ENCODE results near the gene C1QTNF8.

The C1QTNF8 gene

DNA sequence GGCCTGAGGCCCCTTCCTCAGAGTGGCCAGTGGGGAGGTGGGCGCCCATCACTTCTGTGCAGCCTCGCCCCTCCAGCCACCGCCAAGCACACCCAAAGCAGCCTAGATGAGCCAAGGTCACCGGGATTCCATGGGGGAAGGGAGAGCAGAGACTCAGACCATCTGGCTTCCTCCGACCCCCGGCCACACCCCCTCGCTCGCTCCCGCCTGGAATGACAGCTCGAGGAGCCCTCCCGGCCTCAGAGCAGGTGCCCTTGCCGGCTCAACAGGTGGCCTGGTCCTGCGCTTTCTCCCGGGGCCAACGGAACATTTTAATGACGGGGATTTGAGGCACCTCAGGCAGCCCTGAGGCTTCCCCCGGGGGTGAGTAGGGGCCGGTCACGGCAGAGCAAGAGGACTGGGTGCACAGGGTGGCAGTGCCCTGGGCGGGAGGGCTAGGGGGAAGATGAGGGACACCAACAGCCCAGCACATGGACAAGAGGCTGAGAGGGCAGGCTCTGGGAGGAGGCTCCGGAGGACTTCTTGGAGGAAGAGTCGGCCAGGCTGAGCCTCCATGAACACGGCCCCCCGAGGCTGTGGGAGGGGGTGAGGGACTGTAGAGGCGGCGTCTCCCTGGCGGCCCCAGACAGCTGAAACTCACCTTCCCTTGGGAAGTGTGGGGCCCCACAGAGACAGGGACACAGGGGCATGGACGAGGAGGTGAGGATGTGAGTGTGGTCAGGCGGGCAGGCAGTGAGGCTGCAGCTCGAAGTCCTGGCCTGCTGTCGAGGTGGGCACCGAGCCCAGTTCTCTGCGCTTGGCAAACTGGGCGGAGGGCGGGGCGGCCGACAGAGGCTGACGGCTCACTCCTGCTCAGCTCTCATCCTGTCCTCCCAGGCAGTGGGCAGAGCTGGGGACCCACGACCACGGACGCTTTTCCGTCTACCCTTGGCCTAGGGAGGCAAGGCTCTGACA, 12.5 kb upstream of the C1QTNF8 start:
- no peak for DNase-seq

DNA sequence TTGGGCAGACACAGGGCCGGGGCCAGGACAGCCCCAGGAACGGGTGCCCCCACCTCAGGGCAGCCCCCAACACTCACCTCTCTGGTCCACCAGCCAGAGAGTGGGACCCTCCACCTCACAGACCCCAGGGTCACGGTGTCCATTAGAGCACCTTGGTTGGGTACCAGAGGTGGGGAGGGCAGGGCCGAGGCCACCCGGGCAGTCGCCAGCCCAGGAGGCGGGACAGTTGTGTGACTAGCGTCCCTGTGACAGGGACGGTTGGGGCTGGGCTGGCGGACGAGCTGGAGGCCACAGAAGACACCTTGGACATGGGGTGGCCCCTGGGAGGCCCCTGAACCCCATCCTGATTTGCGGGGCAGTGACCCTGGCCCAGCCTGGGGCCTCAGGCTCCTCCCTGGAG, 11.7 kb upstream of the C1QTNF8 start:
- no peak for DNase-seq

DNA sequence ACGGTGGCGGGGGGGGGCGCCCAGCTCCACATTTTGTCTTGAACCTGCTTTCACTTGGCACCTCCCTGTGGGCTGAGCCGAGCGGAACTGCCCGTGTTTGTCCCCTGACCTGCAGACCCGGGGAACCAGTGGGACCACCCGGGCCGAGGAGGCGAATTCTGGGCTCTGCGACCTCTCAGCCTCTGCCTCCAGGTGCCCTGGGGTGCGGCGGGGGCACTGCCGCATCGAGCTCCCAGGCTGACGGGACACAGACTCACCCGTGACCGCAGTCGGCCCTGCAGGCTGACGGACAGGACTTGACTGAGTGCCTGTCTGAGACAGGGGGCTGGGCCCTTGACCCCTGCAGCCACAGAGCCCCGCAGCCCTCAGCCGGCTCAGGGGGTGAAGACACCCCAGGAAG, 11.1 kb upstream of the C1QTNF8 start:
- no peak for DNase-seq

DNA sequence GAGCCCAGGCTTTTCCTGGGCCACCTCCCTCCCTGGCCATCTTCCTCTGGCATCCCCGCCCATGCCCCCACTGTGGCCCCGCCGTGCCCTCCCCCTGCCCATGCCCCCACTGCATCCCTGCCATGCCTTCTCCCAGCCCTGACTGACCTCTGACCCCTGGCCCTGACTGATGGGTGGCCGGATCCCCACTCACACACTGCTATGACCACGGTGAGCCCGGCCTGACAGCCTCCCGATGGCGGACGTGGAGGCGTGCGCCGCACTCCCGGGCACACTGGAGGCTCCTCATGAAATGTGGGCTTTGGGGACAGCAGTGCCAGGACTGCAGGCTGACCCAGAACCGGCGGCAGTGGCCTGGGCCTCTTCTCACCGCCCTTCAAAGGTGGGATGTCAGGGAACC, 10.6 kb upstream of the C1QTNF8 start:
- DNase-seq: no peak

DNA sequence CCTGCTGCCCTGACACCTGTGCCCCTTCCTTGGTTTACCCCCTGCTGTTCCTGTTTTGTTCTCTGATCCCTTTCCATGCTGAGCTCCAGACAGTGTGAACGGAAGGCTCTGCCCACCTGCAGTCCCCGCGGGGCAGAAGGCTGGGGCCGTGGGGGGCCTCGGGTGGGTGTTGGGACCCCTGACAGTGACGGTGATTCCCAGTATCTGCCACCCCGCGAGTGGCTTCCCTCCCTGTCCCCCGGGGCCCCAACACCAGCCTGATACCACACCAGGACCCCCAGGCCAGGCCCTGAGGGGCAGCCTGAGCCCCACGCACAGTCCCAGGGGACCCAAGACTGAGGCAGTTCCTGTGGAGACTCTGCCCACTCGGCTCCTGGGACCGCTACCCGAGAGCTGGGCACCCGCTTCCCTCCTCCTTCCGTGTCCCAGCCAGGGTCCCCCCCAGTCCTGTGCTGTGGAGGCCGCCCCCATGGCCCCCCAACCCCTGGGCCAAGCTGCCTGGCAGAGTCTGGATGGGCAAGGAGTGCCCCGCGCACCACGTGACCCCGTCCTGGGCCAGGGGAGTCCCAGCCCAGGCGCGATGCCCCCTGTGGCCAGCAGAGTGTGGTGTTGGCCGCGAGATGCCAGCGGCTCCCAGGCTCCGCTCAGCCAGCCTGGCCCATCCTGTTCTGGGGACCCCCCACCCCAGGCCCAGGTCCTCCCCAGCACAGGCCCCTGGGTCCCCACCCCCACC, 10.0 kb upstream of the C1QTNF8 start:
- no peak for DNase-seq

DNA sequence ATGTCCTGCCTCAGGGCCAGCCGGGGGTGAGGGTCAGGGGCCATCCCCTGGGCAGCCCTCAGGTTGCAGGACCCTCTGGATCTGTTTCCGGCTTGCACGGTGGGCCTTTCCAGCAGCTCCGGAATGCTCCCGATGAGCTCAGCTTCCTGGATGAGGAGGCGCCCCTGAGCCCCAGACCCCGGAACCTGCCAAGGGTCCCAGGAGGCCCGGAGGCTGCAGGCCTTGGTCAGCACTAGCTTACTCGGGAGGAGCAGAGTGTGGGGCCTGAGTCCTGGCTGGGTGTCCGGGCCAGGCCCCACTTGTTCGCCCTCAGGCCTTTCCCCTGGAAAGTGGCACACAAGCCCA, 7.6 kb upstream of the C1QTNF8 start:
- DNase-seq: no peak

DNA sequence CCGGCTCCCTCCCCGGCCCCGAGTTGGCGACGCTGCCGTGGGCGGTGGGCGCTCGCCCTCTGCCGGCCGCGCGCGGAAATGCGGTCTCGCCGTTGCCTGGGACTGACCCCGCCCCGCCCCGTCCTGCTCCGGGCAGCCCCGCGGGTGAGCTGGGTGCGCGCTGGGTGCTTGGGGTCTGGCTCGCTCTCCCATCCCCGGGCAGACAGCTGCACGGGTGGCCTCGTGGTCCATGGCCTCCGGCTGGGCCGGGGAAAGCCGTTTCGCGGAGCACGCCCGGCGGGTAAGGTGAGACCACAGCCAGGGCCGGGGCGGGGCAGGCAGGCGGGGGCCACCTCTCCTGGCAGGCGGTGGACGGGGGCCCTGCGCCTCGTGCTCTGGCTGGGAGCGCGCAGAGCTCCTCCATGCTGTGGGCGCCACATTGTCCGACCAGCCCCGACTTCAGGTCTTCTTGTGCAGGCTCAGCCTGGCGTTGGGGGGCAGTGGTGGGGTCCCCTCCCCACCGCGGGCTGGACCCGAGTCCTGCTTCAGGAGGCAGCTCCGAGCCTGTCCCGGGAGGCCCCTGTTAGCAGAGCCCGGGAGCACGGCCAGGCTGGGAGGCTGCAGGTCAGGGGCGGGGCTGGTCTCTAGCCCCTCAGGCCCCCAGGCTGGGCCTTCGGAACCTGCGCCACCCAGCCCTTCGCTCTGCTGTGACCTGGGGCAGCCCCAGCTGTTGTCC, 7.0 kb upstream of the C1QTNF8 start:
- peak; percentile 69 for DNase-seq

DNA sequence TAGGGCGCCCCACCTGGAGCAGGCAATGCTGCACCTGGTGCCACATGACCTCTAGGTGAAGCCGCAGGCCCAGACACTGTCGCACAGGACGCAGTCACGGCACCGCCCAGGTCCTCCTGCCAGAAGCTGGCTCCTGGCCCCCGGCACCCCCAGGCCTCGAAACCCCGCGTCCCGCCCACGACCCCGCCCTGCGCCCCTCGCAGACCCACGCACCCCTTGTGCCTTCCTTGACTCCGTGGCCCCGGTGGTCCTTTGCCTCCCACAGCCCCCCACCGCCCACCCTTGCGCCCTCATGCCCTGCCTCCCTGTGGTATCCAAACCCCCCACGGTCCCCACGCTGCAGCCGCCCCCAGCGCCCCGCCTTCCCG, 6.3 kb upstream of the C1QTNF8 start:
- no peak for DNase-seq

DNA sequence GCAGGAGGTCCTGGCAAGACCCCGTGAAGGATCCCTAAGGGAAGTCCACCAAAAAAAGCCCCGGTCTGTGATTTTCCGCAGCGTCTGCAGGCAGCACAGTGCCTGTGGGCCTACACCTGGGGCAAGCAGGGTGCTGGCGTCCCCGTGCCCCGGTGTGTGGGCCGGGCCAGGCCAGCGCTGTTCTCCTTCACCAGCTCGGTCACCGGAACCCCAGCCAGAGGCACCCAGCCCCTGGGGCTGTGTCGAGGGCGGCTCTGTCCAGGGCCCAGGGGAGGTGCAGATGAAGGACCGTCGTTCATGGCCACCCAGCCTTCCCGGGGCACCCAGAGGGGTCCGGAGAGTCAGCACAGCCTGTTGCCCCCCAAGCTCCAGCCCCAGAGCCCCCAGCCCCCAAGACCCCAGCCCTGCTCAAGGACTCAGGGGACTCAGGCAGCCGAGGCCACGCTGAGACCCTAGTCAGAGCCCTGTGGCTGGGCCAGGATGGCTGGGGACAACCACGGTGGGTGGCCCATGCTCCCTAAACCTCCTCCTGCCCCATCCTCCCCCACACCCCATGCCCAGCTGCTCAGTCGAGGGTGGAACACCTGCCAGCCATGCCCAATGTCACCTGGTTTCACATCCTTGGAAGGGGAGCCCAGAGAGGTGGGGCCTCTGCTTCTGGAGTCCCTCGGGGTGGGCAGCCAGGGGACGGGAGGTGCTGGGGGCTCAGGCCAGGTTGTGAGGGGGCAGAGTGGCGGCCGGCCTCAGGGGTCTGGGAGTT, 5.7 kb upstream of the C1QTNF8 start:
- no peak for DNase-seq

DNA sequence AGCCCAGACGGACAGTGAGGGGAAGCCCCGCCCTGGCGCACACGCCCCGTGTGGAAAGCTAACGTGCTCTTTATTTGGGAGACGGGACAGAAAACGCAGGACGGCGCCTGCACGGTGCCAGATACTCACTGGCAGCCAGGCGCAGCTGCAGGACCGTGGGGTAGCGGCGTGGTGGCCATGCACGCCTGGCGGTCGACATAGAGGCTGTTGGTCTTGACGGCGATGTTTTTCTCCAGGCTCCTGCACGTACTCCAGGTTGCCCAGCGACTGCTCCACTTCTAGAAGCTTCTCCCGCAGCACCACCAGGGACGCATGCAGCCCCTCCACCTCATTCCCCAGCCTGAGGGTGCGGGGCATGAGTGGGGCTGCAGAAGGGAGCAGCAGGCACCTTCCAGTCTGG, 5.1 kb upstream of the C1QTNF8 start:
- no peak for DNase-seq

DNA sequence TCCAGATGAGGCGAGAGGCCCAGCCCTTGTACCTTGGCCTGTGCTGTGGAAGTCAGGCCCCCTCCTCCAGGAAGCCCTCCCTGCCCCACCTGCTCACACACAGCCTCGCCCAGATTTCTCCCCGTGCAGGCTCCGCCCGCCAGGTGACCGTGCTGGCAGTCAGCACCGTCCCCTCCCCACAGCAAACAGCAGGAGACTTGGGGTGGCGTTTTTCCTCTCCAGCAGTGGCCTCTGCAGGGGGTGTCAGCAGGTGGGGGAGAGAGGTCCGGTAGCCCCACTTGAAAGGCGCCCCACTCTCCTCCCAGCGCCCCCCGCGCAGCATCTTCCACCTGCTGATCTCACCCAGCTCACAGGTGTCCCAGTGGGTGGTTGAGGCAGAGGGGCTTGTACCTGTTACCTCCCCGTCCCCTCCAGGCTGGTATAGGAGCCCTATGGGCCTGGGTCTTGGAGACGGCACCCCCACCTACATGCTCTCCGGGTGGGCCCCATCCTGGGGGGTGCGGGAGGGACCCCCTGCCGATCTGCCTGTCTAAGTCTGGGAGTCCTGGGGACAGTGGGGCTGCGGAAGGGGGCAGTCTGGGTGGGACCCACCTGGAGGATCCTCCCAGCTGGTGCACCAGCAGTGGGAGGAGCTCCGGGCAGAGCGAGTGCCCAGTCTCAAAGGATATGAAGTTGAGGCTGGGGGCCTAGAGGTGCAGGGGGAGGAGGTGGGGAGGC, 4.2 kb upstream of the C1QTNF8 start:
- DNase-seq: no peak

DNA sequence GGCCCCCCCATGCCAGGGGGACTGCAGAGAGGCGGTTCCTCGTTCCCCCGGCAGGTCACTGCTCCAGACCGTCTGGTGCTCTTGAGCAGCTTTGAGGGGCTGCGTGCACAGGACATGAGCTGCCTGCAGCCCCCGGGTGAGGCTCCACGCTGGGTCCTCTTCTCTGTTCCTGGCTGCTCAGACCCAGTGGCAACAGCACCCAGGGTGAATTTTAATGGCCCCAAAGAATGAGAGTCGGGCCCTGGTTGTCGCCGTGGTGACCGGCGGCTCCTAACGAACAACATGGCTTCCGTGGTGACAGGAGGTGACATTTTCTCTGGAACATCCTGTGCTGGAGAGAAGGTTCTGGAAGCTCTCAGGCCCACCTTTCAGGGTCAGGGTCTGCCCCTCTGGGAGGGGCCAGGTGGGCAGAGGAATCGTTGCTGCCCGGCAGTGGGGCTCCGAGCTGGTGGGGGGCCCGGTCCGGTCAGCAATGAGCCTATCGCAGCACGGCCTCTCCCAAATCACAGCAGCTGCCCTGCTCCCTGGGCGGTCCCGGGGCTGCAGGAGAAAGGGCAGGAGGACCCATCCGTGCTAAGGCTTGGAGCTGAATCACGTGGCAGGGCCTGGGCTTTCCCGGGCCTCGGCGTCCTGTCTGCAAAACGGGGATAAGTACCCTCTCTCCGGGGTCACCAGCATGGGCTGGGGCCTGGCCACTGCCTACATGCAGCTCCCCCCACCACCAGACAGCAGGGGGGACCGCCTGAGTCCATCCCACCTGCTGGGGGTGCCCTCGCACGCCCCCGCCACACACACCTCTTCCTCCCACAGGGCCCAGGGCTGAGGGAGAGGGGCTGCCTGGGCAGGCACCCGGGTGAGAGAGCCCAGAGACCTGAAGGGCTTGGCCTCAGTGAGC, 3.4 kb upstream of the C1QTNF8 start:
- no peak for DNase-seq

DNA sequence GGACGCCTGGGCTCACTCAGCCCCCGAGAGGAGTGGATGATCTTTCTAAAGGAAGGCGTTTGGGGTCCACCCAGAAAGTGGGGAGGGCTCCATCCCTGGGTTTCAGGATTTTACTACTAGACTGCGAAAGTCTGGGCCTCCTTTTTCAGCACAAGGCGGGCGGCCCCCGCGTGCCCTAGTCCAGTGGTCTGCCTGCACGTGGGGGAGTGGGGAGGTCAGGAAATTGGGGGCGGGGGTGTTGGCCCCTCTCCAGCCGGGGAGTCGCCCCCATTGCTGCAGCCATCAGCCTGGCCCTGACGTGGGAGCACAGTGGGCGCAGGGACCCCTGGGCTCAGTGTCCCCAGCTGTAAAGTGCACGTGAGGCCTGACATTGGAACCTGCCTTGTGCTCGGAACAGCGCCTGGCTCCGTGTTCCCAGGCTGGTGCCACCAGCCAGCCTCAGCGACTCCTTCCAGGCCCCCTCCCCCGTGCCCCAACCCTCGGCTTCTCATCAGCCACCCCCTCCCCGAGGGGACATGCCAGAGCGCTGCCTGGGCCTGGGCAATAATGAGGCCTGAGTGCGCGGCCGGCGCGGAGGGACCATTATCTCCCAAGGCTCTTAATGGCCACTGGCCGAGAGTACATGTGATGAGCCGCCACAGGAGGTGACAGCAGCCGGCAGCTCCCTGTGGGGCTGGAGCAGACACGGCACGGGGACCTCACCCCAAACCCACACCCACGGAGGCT, 2.4 kb upstream of the C1QTNF8 start:
- no peak for DNase-seq

DNA sequence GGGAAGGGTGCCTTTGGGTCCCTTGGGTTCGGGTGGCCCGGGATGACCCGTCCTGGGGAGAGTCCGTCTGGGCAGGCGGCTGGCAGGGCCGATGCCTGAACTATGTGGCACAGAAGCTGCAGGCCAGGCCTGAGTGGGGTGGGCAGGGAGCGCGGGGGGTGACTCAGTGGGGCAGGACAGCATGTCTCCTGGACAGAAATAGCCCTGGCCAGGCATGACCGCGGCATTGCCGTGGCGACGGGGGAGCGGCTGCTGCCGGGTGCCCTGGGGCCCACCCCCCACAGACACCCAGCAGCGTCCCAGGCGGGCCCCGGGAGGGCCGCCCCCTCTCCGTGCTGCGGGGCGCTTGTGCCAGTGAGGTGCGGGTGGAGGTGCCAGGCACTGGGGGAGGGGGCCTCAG, 1.8 kb upstream of the C1QTNF8 start:
- no peak for DNase-seq

DNA sequence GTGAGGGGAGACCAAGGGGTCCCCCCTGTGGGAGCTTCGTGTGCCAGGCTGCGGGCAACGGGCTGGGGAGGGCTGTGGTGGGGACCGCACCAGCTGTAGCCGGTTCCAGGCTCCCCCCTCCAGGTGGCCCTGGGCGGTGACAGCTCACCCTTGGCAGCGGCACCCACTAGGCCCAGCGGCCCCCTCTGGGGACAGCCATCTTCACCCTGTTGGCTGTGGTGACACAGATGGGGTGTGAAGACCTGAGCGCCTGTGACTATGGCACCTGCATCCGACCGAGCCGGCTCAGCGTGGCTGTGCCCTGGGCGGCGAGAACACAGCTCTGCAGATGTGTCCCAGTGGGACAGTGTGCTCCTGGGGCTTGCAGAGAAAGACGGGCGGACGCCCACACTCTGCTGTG, 1.1 kb upstream of the C1QTNF8 start:
- DNase-seq: no peak

DNA sequence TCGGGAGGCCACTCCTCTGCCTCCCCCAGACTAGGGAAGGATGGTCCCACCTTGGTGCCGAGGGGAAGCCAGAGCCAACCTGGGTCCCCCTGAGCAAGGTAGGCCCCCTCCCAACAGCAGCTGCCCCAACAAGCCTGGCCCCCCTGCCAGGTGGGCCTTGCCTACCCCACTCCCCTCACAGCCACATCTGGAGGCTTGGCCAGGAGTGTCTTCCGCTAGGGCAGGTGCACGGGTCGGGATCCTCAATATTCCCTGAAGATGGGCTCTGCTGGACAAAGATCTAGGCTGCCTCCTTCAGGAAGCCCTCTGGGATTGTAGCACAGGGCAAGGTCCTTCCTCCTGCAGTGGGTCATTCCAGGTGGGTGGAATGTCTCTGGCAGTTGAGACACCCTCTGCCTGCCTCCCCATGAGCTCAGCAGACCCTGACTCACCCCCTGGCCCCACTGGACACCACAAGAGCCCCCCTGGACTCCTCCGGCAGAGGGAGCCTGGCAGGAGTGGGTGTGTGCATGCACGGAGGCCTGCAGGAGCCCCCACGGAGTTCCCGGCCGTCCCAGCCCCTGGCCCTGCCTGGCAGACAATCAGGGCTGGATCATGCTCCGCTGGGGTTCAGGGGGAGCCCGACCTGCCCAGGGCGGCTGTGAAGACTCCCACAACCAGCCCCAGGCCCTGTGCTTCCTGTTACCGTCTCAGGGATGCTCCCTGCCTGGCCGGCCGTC, 435 bp downstream of the C1QTNF8 start:
- no peak for DNase-seq

DNA sequence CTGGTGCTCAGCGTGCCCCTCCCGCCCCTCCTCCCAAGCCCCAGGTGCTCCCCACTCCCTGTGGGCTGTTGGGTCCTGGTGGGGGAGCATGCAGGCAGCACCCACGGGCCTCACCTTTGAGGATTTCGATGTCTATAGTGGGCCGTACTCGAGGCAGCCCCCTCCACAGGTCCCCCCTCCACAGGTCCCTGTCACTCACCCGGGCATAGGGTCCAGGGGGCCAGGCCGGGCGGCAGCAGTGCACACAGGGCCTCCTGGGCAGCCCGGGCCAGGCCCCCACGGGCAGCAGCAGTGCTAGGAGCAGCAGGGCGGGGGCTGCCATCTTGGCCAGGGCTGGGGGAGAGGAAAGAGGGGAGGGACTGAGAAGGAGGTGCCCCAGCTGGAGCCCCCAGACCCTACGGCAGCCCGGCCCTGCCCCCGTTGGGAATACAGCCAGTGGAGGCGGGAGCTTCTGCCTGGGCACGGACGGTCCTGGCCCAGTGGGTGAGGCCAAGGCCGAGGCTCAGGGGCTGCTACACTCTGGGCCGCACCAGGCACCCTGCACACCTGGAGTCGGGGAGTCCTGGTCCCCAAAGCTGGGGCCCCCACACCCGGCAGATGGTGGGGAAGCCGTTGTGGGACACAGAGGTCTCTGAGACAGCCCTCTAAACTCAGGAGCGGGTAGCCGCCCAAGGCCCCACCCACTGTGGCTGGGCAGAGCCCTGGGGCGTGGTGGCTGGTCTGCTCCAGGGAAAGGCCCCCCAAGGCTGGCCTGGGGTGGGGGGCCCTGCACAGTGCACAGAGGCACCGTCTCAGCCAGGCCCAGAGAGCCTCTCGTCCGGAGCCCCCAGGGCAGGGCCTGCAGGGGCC, 1.2 kb downstream of the C1QTNF8 start:
- no peak for DNase-seq

DNA sequence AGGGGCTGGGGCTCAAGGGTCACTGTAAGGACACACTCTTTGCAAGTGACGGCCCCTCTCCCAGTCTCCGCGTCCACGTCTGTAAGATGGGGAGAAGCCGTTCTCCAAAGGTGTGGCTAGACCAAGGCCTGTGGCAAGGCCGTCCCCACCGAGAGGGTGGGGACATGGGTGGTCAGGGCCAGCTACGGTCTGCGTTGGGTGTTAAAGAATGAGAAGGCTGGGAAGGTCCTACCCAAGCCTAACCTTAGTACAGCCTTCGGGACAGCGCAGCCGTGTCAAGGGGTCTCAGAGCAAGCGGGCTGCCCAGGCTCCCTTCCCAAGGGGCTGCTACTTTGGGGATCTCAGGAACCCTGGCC, 1.9 kb downstream of the C1QTNF8 start:
- no peak for DNase-seq

All from right kidney (tissue), 1 donor.